HG03575 (cell line): ENCODE data around the gene PTPRD.

ENCODE experiments used
- ATAC-seq: cut with Tn5 transposase; IDR thresholded peaks from one replicate; pipeline ENCODE4 v1.9.1; 2021; ENCODE audit not compliant: unreplicated experiment, insufficient number of reproducible peaks, low FRiP score; ENCODE audit errors: extremely low read depth

Gene PTPRD

GRCh38 chr9:10104774-10105173 lies 508.0 kb downstream of the PTPRD start:
- no peak for ATAC-seq

- no peak for ATAC-seq
These were observed 517.6 kb downstream of the PTPRD start for GRCh38 chr9:10095208-10095607.

- ATAC-seq, result no peak
These were observed 518.2 kb downstream of the PTPRD start for GRCh38 chr9:10094563-10094962.

GRCh38 chr9:10080012-10080411 lies 532.8 kb downstream of the PTPRD start:
- no peak for ATAC-seq

GRCh38 chr9:10079284-10079964 lies 533.4 kb downstream of the PTPRD start:
- no peak for ATAC-seq

- no peak for ATAC-seq
These were observed 541.2 kb downstream of the PTPRD start for GRCh38 chr9:10071579-10071978.

- ATAC-seq, result no peak
These were observed 550.0 kb downstream of the PTPRD start for GRCh38 chr9:10062629-10063395.

GRCh38 chr9:10059044-10059443 lies 553.8 kb downstream of the PTPRD start:
- no peak for ATAC-seq

DNA sequence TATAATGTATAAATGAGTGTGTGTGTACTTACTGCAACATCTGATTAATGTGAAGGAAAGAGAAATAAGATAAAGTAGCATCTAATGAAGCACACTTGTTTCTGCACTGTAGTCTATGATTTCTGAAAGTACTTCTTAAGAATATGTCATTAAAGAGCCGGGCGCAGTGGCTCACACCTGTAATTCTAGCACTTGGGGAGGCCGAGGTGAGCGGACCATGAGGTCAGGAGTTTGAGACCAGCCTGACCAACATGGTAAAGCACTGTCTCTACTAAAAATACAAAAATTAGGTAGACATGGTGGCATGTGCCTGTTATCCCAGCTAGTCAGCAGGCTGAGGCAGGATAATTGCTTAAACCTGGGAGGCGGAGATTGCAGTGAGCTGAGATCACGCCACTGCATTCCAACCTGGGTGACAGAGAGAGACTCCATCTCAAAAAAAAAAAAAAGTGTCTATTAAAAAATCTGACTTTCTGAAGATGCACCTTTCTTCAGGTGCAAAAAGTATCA lies 556.9 kb downstream of the PTPRD start:
- ATAC-seq, result no peak

DNA sequence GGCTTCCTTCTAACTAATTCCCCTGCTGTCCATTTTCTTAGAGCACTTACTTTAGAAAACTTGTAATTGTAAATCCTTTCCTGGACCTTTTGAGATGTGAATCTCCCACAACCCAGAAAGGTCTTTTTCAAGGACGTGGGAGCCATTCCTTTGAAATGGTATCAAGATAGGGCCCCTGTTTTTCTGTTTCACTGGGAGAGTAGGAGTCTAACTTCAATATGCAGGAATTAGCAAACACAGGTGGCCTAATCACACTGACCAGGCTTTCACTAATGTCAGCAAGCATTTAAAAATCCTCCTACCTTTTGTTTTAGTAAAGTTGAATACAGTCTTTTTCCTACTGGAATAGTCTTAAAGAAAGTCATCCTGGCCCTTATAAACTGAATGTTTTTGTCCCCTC lies 558.3 kb downstream of the PTPRD start:
- ATAC-seq, result no peak

- no peak for ATAC-seq
These were observed 559.9 kb downstream of the PTPRD start for GRCh38 chr9:10052916-10053315.

DNA sequence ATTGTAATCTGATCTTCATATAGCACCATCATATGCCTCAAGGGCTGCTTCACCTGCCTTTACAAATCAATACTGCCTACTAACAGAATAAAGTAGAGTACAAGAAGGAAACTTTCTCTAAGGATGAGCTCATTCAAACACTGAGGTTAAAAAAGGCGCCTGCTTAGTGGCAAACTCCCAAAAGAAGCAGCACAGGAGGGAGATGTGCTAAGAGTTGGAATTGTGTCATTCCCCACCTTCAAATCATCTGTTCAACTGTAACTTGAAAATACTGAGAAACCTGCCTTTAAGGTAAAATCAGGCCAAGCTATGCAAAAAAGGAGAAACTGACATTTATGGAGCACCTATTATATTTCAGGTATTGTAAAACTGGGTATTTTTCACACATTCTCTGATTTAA lies 560.6 kb downstream of the PTPRD start:
- no peak for ATAC-seq

DNA sequence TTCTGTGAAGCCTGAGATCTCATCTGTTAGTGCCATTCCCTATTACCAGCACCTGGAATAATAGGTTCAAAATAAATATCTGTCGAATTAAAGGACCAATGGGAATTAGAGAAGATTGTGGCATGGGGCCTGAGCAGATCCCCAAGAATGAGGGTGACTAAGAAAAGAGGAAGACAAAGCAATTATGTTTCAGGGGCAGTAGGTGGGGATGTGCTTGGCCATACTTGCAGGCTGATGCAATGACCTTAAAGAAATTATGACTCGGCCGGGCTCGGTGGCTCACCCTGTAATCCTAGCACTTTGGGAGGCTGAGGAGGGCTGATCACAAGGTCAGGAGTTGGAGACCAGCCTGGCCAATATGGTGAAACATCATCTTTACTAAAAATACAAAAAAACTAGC lies 562.8 kb downstream of the PTPRD start:
- no peak for ATAC-seq

GRCh38 chr9:10048994-10049393 lies 563.8 kb downstream of the PTPRD start:
- ATAC-seq, result no peak

- no peak for ATAC-seq
These were observed 567.2 kb downstream of the PTPRD start for GRCh38 chr9:10045598-10045997.

GRCh38 chr9:10041726-10042229 lies 571.0 kb downstream of the PTPRD start:
- ATAC-seq, result no peak

- ATAC-seq, result no peak
These were observed 576.7 kb downstream of the PTPRD start for GRCh38 chr9:10036095-10036494.

- ATAC-seq, result no peak
These were observed 580.6 kb downstream of the PTPRD start for GRCh38 chr9:10032166-10032565.

DNA sequence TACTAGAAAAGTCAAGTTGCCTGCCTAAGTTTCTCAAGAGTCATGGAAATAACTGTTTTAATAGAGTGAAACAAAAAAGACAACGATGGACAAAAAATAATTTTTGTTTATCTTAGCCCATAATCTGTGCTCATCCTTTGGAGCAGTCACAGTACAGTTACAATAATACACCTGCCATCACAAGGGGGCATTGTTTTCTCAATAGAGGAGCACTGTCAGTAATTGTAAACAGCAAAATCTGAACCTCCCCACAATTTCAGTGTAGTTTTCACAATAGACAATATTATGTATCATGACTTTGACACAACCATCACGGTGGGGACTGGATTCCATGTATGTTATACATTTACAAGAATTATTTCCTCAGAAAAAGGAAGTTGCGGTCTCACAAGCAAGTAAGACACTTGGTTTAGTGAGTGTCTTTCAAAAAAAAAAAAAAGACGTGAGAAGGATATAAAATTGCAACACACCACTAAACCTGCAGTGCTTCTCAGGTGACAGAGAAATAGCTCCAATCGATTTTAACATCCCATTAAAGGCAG lies 586.3 kb downstream of the PTPRD start:
- ATAC-seq, result no peak

- no peak for ATAC-seq
These were observed 597.0 kb downstream of the PTPRD start for GRCh38 chr9:10015755-10016154.
